ENCODE results near the gene PF4V1. TPM values are rescaled to one million over a fixed set of nuclear protein-coding genes. Genes with fewer than 3 reads are reported as not detected.

PF4V1 gene
- total and polyA plus RNA-seq, 9 donors: not detected

DNA sequence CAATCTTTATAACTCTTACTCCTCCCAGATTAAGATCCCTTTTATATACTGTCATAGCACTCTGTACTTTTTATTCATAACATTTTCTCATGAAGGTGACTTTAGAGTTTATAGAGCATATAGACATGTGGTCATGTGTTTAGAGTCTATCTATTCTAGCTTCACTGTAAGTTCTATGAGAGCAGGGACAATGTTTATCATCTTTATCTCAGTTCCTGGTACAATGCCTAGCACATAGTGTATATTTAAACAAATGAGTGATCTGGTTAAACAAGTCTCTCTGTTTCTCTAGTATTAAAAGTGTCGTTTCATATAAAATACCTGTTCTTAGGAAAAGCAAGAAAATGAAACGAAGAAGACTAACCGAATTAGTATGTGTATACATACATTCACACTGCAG, 13.4 kb upstream of the PF4V1 start:
- no peaks in the 10 kb centered on the region for H3K36me3 ChIP-seq
- H3K27me3 ChIP-seq: no peaks in the 10 kb centered on the region
- H3K9me3 ChIP-seq: no peaks in the 10 kb centered on the region
- no peak overlapping the region for H3K27ac ChIP-seq
- no peak for DNase-seq
- 92 to 95% (median 93%) methylated on average over 3 of the region's 3 CpGs for WGBS, 3 donors
- intact Hi-C loops (cut with DNase I): no loop called here
- H3K4me1 ChIP-seq (ENCODE audit: insufficient read depth): no peaks in the 10 kb centered on the region
- TF ChIP-seq, protein P1, sequence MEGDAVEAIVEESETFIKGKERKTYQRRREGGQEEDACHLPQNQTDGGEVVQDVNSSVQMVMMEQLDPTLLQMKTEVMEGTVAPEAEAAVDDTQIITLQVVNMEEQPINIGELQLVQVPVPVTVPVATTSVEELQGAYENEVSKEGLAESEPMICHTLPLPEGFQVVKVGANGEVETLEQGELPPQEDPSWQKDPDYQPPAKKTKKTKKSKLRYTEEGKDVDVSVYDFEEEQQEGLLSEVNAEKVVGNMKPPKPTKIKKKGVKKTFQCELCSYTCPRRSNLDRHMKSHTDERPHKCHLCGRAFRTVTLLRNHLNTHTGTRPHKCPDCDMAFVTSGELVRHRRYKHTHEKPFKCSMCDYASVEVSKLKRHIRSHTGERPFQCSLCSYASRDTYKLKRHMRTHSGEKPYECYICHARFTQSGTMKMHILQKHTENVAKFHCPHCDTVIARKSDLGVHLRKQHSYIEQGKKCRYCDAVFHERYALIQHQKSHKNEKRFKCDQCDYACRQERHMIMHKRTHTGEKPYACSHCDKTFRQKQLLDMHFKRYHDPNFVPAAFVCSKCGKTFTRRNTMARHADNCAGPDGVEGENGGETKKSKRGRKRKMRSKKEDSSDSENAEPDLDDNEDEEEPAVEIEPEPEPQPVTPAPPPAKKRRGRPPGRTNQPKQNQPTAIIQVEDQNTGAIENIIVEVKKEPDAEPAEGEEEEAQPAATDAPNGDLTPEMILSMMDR (IDR thresholded peaks at IDR 0.05): no peak
- no peak for TF ChIP-seq POLR2A (IDR thresholded peaks at IDR 0.05)
- no peak for TF ChIP-seq EP300 (IDR thresholded peaks at IDR 0.05)
- no peak overlapping the region for H3K4me3 ChIP-seq

DNA sequence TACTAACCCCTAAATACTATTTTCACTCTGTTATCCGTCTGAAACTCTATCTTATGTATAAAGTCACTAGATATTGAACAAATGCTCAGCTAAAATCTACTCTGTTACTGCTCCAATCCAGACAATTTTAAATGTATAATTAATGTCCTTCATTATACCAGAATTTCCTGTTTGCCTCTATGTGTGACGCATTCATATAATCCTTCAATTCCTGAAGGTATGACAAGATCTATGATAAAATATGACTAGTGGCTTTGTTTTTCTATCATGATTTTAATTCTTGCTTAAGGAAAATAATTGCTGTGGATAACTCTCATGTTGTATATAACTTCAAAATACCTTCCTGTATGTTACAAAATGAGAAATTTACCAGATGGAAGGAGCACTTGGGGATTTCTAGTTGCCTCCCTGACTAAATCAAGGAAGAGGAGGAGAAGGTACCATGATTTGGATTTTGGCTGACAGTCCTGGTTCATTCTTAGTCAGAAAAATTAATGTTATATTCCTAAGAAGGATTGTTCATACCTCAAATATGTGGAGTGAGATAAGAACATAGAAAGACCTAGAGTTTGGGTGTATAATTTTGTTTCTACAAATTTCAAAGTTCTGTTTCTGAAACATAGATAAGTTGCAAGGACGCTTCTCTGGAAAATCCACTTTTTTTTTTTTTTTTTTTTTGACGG, 11.7 kb upstream of the PF4V1 start:
- WGBS, 3 donors: 48 to 54% (median 53%) methylated on average over 4 of the region's 4 CpGs
- TF ChIP-seq POLR2A (IDR thresholded peaks at IDR 0.05) (no peak), EP300 (IDR thresholded peaks at IDR 0.05) (no peak)
- TF ChIP-seq, protein P1 (IDR thresholded peaks at IDR 0.05): no peak
- Histone ChIP-seq H3K36me3 (no peaks in the 10 kb centered on the region), H3K4me1 (ENCODE audit: insufficient read depth) (no peaks in the 10 kb centered on the region), H3K27me3 (no peaks in the 10 kb centered on the region), H3K4me3 (no peak overlapping the region), H3K27ac (no peak overlapping the region), H3K9me3 (no peaks in the 10 kb centered on the region)
- intact Hi-C loops (cut with DNase I): no loop called here
- no peak for DNase-seq

DNA sequence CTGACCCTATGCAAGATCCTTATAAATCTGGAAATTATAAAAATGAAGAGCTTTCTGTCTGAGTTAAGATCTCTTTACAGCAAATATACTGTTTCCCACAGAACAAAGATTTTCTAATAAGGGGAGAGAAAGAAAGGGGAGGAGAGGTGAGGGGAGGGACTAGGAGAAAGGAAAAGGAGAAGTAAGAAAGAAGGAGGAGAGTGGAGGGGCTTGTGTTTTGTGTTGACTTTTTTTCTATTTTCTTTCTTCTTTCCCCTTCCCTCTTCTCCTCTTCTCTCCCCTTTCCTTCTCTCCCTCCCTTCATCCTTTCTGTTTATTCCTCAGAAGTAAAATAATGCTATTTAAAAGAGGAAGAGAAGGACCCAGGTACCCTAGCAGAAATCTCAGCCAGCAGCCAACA, 10.4 kb upstream of the PF4V1 start:
- no peaks in the 10 kb centered on the region for H3K4me1 ChIP-seq (ENCODE audit: insufficient read depth)
- DNase-seq: no peak
- no peaks in the 10 kb centered on the region for H3K36me3 ChIP-seq
- H3K27ac ChIP-seq: no peak overlapping the region
- no peak overlapping the region for H3K4me3 ChIP-seq
- no peaks in the 10 kb centered on the region for H3K27me3 ChIP-seq
- no peaks in the 10 kb centered on the region for H3K9me3 ChIP-seq
- TF ChIP-seq EP300 (IDR thresholded peaks at IDR 0.05): no peak
- TF ChIP-seq, protein P1 (IDR thresholded peaks at IDR 0.05): no peak
- TF ChIP-seq POLR2A (IDR thresholded peaks at IDR 0.05): no peak
- intact Hi-C loops (cut with DNase I): no loop called here

DNA sequence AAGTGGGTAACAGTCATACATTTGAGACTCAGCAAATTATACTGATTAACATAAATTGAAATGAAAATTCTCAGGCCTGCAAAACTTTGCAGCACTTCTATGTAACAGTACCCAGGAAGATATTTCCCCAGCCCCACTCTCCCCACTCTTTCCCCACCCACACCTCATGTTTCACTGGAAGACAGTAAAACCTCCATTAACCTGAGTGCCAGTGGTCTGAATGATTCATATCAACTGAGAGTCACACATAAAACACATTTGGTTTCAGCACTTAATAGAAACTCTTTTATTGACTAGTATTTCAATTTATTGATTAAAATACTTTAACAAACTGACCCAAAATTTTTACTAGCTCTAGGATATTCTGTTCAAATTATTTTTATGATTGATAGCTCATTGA, 9.7 kb upstream of the PF4V1 start:
- no peak for DNase-seq
- no peak overlapping the region for H3K4me3 ChIP-seq
- no peaks in the 10 kb centered on the region for H3K36me3 ChIP-seq
- TF ChIP-seq, protein P1 (IDR thresholded peaks at IDR 0.05): no peak
- no peak for TF ChIP-seq EP300 (IDR thresholded peaks at IDR 0.05)
- no peak for TF ChIP-seq POLR2A (IDR thresholded peaks at IDR 0.05)
- H3K4me1 ChIP-seq (ENCODE audit: insufficient read depth): no peaks in the 10 kb centered on the region
- no peak overlapping the region for H3K27ac ChIP-seq
- intact Hi-C loops (cut with DNase I): no loop called here
- no peaks in the 10 kb centered on the region for H3K9me3 ChIP-seq
- no peaks in the 10 kb centered on the region for H3K27me3 ChIP-seq
